ENCODE measurements around the gene ESYT2. TPM values are rescaled to one million over a fixed set of nuclear protein-coding genes. Genes with fewer than 3 reads are reported as not detected.
A peak's percentile ranks its signal among the peaks of the same experiment; 100 is the strongest.

The ESYT2 gene
- total RNA-seq, 1 experiment from 2014 or later = 68.2 TPM

DNA sequence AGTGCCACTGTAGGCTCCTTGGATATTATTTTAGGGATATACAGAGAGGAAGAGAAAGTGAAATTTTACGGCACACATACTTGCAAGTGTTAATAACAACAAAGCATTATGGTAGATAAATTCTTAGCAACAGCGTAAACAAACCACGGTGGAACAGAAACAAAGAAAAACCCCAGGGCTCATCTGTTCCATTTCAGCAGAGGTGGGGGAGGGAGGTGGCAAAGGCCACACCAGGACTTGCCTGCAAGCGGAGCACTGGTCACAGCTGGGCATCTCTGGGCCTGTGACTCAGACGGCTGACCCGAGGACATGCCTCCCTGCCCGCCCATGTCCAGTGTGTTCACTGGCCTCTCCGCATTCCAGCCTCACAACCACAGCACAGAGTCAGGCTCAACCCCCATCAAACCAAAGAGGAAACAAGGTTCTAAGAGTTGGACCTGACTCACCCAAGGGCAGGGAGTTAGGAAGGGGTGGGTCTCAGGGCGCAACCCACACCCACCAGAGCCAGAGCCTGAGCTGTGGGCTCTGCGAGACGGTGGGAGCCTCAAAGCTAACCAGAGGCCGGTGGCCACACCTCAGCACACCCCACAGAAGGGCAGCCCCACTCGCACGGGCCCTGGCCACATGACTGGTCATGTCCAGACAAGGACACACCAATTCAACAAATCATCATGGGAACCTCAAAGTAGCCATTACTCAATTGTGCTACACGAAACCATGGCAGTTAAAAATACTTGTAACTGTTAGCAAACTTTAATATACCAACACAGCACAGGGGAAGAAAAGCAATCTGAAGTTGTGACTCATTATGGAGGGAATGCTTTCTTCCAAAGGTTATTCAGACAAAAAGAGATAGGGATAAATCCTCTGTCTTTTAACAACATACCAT, 10.7 kb downstream of the ESYT2 start (continued):
- TF ChIP-seq, protein P1, sequence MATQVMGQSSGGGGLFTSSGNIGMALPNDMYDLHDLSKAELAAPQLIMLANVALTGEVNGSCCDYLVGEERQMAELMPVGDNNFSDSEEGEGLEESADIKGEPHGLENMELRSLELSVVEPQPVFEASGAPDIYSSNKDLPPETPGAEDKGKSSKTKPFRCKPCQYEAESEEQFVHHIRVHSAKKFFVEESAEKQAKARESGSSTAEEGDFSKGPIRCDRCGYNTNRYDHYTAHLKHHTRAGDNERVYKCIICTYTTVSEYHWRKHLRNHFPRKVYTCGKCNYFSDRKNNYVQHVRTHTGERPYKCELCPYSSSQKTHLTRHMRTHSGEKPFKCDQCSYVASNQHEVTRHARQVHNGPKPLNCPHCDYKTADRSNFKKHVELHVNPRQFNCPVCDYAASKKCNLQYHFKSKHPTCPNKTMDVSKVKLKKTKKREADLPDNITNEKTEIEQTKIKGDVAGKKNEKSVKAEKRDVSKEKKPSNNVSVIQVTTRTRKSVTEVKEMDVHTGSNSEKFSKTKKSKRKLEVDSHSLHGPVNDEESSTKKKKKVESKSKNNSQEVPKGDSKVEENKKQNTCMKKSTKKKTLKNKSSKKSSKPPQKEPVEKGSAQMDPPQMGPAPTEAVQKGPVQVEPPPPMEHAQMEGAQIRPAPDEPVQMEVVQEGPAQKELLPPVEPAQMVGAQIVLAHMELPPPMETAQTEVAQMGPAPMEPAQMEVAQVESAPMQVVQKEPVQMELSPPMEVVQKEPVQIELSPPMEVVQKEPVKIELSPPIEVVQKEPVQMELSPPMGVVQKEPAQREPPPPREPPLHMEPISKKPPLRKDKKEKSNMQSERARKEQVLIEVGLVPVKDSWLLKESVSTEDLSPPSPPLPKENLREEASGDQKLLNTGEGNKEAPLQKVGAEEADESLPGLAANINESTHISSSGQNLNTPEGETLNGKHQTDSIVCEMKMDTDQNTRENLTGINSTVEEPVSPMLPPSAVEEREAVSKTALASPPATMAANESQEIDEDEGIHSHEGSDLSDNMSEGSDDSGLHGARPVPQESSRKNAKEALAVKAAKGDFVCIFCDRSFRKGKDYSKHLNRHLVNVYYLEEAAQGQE (IDR thresholded peaks at IDR 0.05; ENCODE audit: low read depth) = no peak
- TF ChIP-seq YY1 (IDR thresholded peaks at IDR 0.05; ENCODE audit: extremely low read depth, insufficient replicate concordance, low read depth, low read length) = peak; percentile 43
- TF ChIP-seq, protein P2, sequence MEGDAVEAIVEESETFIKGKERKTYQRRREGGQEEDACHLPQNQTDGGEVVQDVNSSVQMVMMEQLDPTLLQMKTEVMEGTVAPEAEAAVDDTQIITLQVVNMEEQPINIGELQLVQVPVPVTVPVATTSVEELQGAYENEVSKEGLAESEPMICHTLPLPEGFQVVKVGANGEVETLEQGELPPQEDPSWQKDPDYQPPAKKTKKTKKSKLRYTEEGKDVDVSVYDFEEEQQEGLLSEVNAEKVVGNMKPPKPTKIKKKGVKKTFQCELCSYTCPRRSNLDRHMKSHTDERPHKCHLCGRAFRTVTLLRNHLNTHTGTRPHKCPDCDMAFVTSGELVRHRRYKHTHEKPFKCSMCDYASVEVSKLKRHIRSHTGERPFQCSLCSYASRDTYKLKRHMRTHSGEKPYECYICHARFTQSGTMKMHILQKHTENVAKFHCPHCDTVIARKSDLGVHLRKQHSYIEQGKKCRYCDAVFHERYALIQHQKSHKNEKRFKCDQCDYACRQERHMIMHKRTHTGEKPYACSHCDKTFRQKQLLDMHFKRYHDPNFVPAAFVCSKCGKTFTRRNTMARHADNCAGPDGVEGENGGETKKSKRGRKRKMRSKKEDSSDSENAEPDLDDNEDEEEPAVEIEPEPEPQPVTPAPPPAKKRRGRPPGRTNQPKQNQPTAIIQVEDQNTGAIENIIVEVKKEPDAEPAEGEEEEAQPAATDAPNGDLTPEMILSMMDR (IDR thresholded peaks at IDR 0.05 in 2 of 3, conservative IDR thresholded peaks at IDR 0.05 in 1 of 3; ENCODE audit: borderline replicate concordance in 1 of 3, insufficient read depth in 1 of 3, low read depth in 2 of 3, low read length in 2 of 3) = no peak
- TF ChIP-seq ELF1 (IDR thresholded peaks at IDR 0.05; ENCODE audit: borderline replicate concordance, low read depth) = no peak
- TF ChIP-seq, protein P3, sequence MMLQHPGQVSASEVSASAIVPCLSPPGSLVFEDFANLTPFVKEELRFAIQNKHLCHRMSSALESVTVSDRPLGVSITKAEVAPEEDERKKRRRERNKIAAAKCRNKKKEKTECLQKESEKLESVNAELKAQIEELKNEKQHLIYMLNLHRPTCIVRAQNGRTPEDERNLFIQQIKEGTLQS (IDR thresholded peaks at IDR 0.05) = no peak
- peak; percentile 59 for TF ChIP-seq EGR1 (IDR thresholded peaks at IDR 0.05; ENCODE audit: low read depth)
- TF ChIP-seq SIN3A (IDR thresholded peaks at IDR 0.05; ENCODE audit: low read depth) = peak; percentile 99
- TF ChIP-seq ZNF274 (IDR thresholded peaks at IDR 0.05; ENCODE audit: low read depth, low read length) = no peak
- TF ChIP-seq FOSL1 (IDR thresholded peaks at IDR 0.05; ENCODE audit: low read depth) = peak; percentile 83
- TF ChIP-seq RAD21 (IDR thresholded peaks at IDR 0.05; ENCODE audit: low read depth) = peak; percentile 52
- no peak for TF ChIP-seq EZH2 (IDR thresholded peaks at IDR 0.05)
- TF ChIP-seq ZFX (IDR thresholded peaks at IDR 0.05) = no peak
- peak; percentile 60 for TF ChIP-seq POLR2AphosphoS5 (IDR thresholded peaks at IDR 0.05; ENCODE audit: low read depth, low read length)
- peak; percentile 97 for TF ChIP-seq SP1 (IDR thresholded peaks at IDR 0.05; ENCODE audit: low read depth)

All from HCT116 (cell line).